Heart right ventricle (tissue), 16 donors: ENCODE measurements around the gene ECE1. TPM values are rescaled to one million over a fixed set of nuclear protein-coding genes. Genes with fewer than 3 reads are reported as not detected.

Source experiments
- ATAC-seq, 8 donors: fragments of 200-7000 bp; cut with Tn5 transposase; one replicate each; pipeline ENCODE4 v1.9.1; 2020; ENCODE audit warnings: mild to moderate bottlenecking in 8 of 8, moderate library complexity in 8 of 8, moderate number of reproducible peaks in 1 of 8
- DNase-seq, 2 donors: peaks; one replicate each; pipeline ENCODE4 v3.0.0-alpha.2; 2020
- H3K27ac ChIP-seq, 10 donors: fragments of 200-600 bp; sonication (generic) in 2 of 10; one replicate each; pipeline versions ENCODE4 v1.5.0 to v1.8.0; 2020 to 2022; ENCODE audit warnings: mild to moderate bottlenecking in 3 of 10
- H3K27me3 ChIP-seq, 7 donors: fragments of 200-600 bp; one replicate each; pipeline ENCODE4 v1.8.0; 2021 to 2022; ENCODE audit warnings: mild to moderate bottlenecking in 2 of 7
- H3K36me3 ChIP-seq, 9 donors: fragments of 200-600 bp; sonication (generic) in 1 of 9; one replicate each; pipeline versions ENCODE4 v1.5.0 to v1.8.0; 2020 to 2022; ENCODE audit warnings: mild to moderate bottlenecking in 2 of 9
- H3K4me1 ChIP-seq, 9 donors: fragments of 200-600 bp; sonication (generic) in 1 of 9; one replicate each; pipeline versions ENCODE4 v1.5.0 to v1.8.0; 2020 to 2022; ENCODE audit warnings: mild to moderate bottlenecking in 4 of 9
- H3K4me3 ChIP-seq, 10 donors: fragments of 200-600 bp; sonication (generic) in 2 of 10; one replicate each; pipeline versions ENCODE4 v1.5.0 to v1.8.0; 2020 to 2022; ENCODE audit warnings: mild to moderate bottlenecking in 7 of 10, moderate library complexity in 2 of 10
- H3K9me3 ChIP-seq, 11 donors: fragments of 200-600 bp in 10 of 11; sonication (generic) in 2 of 11; one replicate each; pipeline versions ENCODE4 v1.5.0 to v1.8.0; 2013 to 2022; ENCODE audit warnings: mild to moderate bottlenecking in 2 of 11, control low read depth in 1 of 11, moderate library complexity in 1 of 11
- WGBS, 2 donors: extraction: QIAGEN DNeasy Blood & Tissue Kit; methylation state at CpG; one replicate each; pipeline ENCODE4 v1.1.7; 2013; ENCODE audit warnings: inconsistent platforms in 1 of 2; 5-methylcytosine and 5-hydroxymethylcytosine counted together
- intact Hi-C, 10 donors: fragments of 100-400 bp; cut with DNase I; formaldehyde crosslinking; loops; one replicate each; pipeline versions ENCODE4 v1.11.1 to v1.14.2; 2022
- polyA plus RNA-seq, 2 donors: library from polyadenylated mRNA; stranded (reverse); fragments of 200-250 nt; gene quantifications; one replicate each; pipeline ENCODE4 v1.2.3, GENCODE V29; 2013
- total RNA-seq, 10 donors: library from RNA; stranded (reverse); fragmentation: NEBNext Ultra II Directional in 3 of 10; extraction: Animal tissue kit (Norgen Biotek cat#: 25700) in 3 of 10; gene quantifications; one replicate each; pipeline versions ENCODE4 v1.2.1 to v1.2.4, GENCODE V29; 2021 to 2023
- TF ChIP-seq, protein P1 (sequence below), 9 donors: fragments of 200-600 bp; sonication (generic) in 2 of 9; IDR thresholded peaks; one replicate each; pipeline versions ENCODE4 v1.5.0 to v1.8.0; 2021 to 2022; ENCODE audit warnings: antibody characterized with exemption in 9 of 9, mild to moderate bottlenecking in 5 of 9, moderate library complexity in 1 of 9
- donor health status: Arrhythmogenic right ventricular cardiomyopathy.
- donor health status: ischemic (EF 13 %, LVEDD 7.1; RV severe dilation, severe dysfunction).
- donor health status: healthy with polysubstance abuse.
- donor health status: DM: no; HTN: yes; CAD: no.
- donor health status: DM: no; HTN: no; CAD: no.
- donor health status: ischemic (EF 25% LVEDD 6.9; RV normal size, moderate dysfunction).
- donor health status: ischemic (EF 25% LVEDD 5.7; RV mildly dilated, moderate dysfunction).
- donor health status: healthy.
- donor health status: DM: yes; HTN: yes; CAD: no.
- donor health status: Ischemic cardiomyopathy.
- donor health status: ischemic (EF 35%, LVEDD 5.7; RV mildly dilated, moderate dysfunction).
- donor health status: nonischemic (EF 11% LVEDD 7.7; RV severe dilation, severe dysfunction).
- donor health status: DM: yes; HTN: yes; CAD: no.
- donor health status: PGD.
- donor health status: ischemic (EF 29% LVEDD 5.4; RV normal size, mild dysfunction).
- donor health status: nonischemic (EF 23%, LVEDD 6.1; RV moderate dilation, normal function).

ECE1 gene
- total and polyA plus RNA-seq, 12 donors = 30.6 to 81.8 (median 51.8) TPM

DNA sequence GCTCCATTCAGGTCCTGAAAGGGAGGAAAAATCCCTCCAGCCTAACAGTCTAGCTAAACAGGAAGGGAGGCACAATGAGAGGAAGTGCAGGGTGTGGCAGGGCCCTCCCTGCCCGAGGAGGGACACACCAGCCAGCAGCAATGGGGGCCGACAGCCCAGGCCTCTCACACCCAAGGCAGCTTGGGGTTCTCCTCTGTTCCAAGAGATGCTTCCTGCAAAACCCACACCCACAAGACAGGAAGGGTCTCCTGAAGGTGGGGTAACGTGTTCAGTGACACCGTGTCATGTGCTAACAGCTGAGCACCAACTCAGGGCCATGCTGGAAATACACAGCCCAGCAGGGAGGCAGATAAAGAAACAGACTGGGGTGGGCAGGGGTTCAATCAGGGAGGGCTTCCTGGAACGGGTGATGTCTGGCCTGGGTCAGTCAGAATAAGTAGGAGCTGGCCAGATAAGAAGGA, 10.2 kb downstream of the ECE1 start:
- no peaks in the 10 kb centered on the region for H3K9me3 ChIP-seq
- peaks cover 0 to 50% (median 0%) of the 10 kb centered on the region in 9 donors for H3K36me3 ChIP-seq
- TF ChIP-seq, protein P1, sequence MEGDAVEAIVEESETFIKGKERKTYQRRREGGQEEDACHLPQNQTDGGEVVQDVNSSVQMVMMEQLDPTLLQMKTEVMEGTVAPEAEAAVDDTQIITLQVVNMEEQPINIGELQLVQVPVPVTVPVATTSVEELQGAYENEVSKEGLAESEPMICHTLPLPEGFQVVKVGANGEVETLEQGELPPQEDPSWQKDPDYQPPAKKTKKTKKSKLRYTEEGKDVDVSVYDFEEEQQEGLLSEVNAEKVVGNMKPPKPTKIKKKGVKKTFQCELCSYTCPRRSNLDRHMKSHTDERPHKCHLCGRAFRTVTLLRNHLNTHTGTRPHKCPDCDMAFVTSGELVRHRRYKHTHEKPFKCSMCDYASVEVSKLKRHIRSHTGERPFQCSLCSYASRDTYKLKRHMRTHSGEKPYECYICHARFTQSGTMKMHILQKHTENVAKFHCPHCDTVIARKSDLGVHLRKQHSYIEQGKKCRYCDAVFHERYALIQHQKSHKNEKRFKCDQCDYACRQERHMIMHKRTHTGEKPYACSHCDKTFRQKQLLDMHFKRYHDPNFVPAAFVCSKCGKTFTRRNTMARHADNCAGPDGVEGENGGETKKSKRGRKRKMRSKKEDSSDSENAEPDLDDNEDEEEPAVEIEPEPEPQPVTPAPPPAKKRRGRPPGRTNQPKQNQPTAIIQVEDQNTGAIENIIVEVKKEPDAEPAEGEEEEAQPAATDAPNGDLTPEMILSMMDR (IDR thresholded peaks at IDR 0.05) = no peak
- peaks cover 23 to 89% (median 76%) of the 10 kb centered on the region in 9 donors for H3K4me1 ChIP-seq
- peak overlapping the region; percentile 77 to 97 (median 92) for H3K27ac ChIP-seq
- no peaks in the 10 kb centered on the region for H3K27me3 ChIP-seq
- whole genome bisulfite sequencing, 2 donors = 35 to 51% methylated on average over 5 of the region's 5 CpGs
- DNase-seq (peak; percentile 64 to 85), ATAC-seq (peak; percentile 77 to 89 (median 86))
- intact Hi-C loops = no loop called here
- peak overlapping the region in 3 of 10 donors; percentile 34 to 46 (median 42) for H3K4me3 ChIP-seq

DNA sequence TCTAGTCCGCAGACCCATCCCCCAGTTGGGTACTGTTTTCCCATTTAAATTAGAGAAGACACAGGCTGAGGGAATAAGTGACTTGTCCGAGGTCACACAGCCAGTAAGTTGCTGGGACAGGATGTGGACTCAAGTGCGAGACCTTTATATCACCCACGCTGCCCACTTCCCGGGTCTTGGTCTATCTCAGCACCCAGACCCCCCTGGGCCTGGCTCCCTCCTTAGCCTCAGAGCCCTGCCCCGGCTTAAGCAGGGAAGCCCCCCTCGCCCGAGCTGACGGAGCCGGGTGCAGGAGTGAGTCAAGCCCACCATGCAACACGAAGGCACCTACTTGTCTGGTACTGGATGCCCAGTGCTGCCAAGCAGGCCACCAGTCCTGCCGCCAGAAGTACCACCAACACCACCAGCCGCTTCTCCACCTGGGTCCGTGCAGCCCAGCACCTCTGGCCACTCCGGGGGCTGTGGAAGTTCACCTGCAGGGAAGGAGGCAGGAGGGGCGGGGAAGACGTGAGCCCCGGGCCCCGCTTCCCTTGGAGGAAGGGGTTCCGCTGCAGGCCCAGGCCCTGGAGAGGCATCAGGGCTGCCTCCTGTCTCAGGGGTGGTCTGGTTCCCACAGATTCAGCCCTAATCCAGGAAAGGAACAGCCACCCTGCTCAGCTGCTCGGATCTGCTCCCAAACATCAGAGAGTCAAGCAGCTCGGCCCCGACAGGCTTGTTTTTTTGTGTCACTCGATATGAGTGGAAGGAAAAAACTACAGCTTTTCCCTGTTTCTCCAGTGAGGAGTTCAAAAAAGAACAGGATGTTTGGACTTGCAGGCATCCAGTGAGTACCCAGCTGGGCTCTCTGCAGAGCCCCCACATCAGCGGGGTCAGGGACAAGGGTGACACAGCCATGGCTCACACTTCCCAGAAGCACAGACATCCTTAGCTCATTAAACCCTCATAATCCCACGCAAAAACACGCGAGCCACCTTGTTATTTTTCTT, 11.1 kb downstream of the ECE1 start:
- Histone ChIP-seq H3K27me3 (no peaks in the 10 kb centered on the region), H3K4me3 (peak overlapping the region in 8 of 10 donors; percentile 12 to 46 (median 36)), H3K36me3 (peaks cover 0 to 58% (median 0%) of the 10 kb centered on the region in 9 donors), H3K9me3 (no peaks in the 10 kb centered on the region), H3K4me1 (peaks cover 23 to 89% (median 74%) of the 10 kb centered on the region in 9 donors), H3K27ac (peak overlapping the region; percentile 77 to 97 (median 92))
- ATAC-seq = peak; percentile 19 to 63 (median 48)
- intact Hi-C loops = loop anchor here in 1 of 10 donors (1.0 kb wide), 1 partner anchor 17 kb away; no protein-coding TSS in a partner anchor
- 55 to 63% methylated on average over 28 of the region's 28 CpGs for WGBS, 2 donors
- no peak for DNase-seq
- TF ChIP-seq, protein P1 (IDR thresholded peaks at IDR 0.05) = no peak

DNA sequence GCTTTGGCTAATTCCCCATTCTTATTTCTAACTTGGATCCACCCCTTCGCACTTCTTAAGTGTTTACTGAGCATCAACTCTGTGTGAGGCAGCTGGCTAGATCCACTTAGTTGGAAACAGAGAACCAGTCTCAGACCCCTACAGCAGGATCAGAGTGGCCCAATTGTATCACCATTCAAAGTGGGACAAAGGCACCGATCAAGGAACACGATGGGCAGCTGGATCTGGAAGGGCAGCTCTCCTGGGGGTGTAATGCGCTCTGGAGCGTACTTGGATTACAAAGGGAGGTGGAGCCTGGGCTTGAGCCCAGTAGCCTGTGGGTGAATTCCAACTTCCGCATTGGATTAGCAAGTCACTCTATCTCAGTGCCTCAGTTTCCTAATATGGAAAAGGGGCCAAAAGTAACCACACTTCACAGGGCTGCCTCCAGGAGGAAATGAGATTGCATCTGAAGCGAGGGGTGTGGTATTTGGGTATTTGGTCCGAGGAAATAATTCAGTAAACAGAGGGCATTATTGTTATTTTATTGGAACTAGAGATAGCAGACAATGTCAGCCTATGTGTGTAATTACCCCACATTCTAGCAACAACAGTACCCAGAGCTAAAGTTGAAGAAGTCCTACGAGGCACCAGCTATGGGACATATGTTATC, 11.9 kb downstream of the ECE1 start:
- intact Hi-C loops = loop anchor here in 1 of 10 donors (1.0 kb wide), 1 partner anchor 16 kb away; no protein-coding TSS in a partner anchor
- peak overlapping the region in 6 of 10 donors; percentile 34 to 46 (median 40) for H3K4me3 ChIP-seq
- peaks cover 31 to 90% (median 78%) of the 10 kb centered on the region in 9 donors for H3K4me1 ChIP-seq
- peak overlapping the region; percentile 80 to 97 (median 92) for H3K27ac ChIP-seq
- no peaks in the 10 kb centered on the region for H3K27me3 ChIP-seq
- H3K36me3 ChIP-seq = peaks cover 0 to 55% (median 0%) of the 10 kb centered on the region in 9 donors
- peak; percentile 50 to 71 for DNase-seq
- TF ChIP-seq, protein P1 (IDR thresholded peaks at IDR 0.05) = no peak
- no peaks in the 10 kb centered on the region for H3K9me3 ChIP-seq
- peak; percentile 49 to 62 (median 54) for ATAC-seq
- WGBS, 2 donors = 48 to 64% methylated on average over 9 of the region's 9 CpGs

DNA sequence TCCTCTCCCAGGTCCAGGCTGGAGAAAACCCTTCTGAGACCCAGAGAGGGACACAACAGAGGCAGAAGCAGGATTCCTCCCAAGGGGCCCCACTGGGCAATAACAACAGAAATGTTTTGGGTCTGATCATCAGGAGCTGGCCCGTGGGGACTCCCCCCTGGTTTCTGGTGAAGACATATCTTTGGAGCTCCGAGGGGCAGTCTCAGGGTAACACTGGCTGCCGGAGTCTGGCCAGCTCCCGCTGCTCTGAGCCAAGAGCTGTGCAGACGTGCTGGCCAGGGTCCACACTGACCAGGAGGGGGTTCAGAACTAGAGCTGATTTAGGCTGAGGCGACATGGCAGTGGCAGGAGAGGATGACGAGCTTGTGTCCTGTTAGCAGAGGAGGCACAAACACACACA, 13.1 kb downstream of the ECE1 start:
- TF ChIP-seq, protein P1 (IDR thresholded peaks at IDR 0.05) = no peak
- H3K4me3 ChIP-seq = peak overlapping the region in 4 of 10 donors; percentile 26 to 46 (median 41)
- intact Hi-C loops = no loop called here

More for the DNA sequence above, 13.1 kb downstream of the ECE1 start:
- no peaks in the 10 kb centered on the region for H3K27me3 ChIP-seq
- H3K9me3 ChIP-seq = no peaks in the 10 kb centered on the region
- WGBS, 2 donors = 6 to 19% methylated on average over 7 of the region's 7 CpGs
- peak overlapping the region; percentile 80 to 97 (median 92) for H3K27ac ChIP-seq
- DNase-seq (peak in 1 of 2 donors; percentile 66), ATAC-seq (peak in 5 of 8 donors; percentile 9 to 46 (median 18))
- H3K4me1 ChIP-seq = peaks cover 31 to 98% (median 77%) of the 10 kb centered on the region in 9 donors
- H3K36me3 ChIP-seq = peaks cover 0 to 55% (median 7%) of the 10 kb centered on the region in 9 donors
